Osteoblast (primary cell): Measurements from ENCODE around the gene HLF. TPM values are rescaled to one million over a fixed set of nuclear protein-coding genes. Genes with fewer than 3 reads are reported as not detected.

Source experiments
- DNase-seq: peaks from one replicate; pipeline ENCODE4 v3.0.0; 2011; ENCODE audit warnings: low spot score, mixed read lengths; ENCODE audit not compliant: insufficient read length; ENCODE audit errors: missing footprints
- H2AFZ ChIP-seq: 2 replicates; pipeline ENCODE4 v1.6.0; 2011; ENCODE audit warnings: mild to moderate bottlenecking, low read length
- H3K27ac ChIP-seq: 2 replicates; pipeline ENCODE4 v1.5.1; 2011; ENCODE audit warnings: mild to moderate bottlenecking, low read depth, low read length, moderate library complexity
- H3K27me3 ChIP-seq: 2 replicates; pipeline ENCODE4 v1.6.0; 2012; ENCODE audit warnings: mild to moderate bottlenecking, control low read depth, inconsistent platforms, low read length, moderate library complexity; ENCODE audit not compliant: insufficient read depth
- H3K36me3 ChIP-seq: 2 replicates; pipeline ENCODE4 v1.5.1; 2011; ENCODE audit warnings: mild to moderate bottlenecking, low read length, control low read depth, moderate library complexity; ENCODE audit not compliant: insufficient read depth
- H3K4me1 ChIP-seq: 2 replicates; pipeline ENCODE4 v1.5.1; 2011; ENCODE audit warnings: mild to moderate bottlenecking, low read length, control low read depth, moderate library complexity; ENCODE audit not compliant: insufficient read depth
- H3K4me2 ChIP-seq: 2 replicates; pipeline ENCODE4 v1.6.0; 2011; ENCODE audit warnings: mild to moderate bottlenecking, low read length; ENCODE audit not compliant: insufficient read depth
- H3K4me3 ChIP-seq: fragments of 200-600 bp; sonication (generic); 3 replicates; pipeline ENCODE4 v1.5.1; 2012; ENCODE audit warnings: mild to moderate bottlenecking, low read length, inconsistent platforms; ENCODE audit not compliant: insufficient read depth
- H3K79me2 ChIP-seq: 2 replicates; pipeline ENCODE4 v1.6.0; 2012; ENCODE audit warnings: mild to moderate bottlenecking, low read length, control low read depth, inconsistent platforms; ENCODE audit not compliant: insufficient read depth
- H3K9me3 ChIP-seq: 2 replicates; pipeline ENCODE4 v1.5.1; 2011; ENCODE audit warnings: low read depth, low read length, control low read depth
- H4K20me1 ChIP-seq: 2 replicates; pipeline ENCODE4 v1.6.0; 2012; ENCODE audit warnings: mild to moderate bottlenecking, low read length, control low read depth; ENCODE audit not compliant: insufficient read depth
- total RNA-seq: library from RNA; depleted of rRNA; stranded (reverse); fragments of >200 nt; gene quantifications from 2 replicates; pipeline ENCODE4 v1.2.3, GENCODE V29; 2012
- TF ChIP-seq, protein P1 (sequence below): IDR thresholded peaks from 2 replicates; pipeline ENCODE4 v1.5.1; 2011; ENCODE audit warnings: mild to moderate bottlenecking, low read depth, low read length, moderate library complexity; ENCODE audit errors: extremely low read depth

The HLF gene
- total RNA-seq, 1 donor = under 0.01 TPM

DNA sequence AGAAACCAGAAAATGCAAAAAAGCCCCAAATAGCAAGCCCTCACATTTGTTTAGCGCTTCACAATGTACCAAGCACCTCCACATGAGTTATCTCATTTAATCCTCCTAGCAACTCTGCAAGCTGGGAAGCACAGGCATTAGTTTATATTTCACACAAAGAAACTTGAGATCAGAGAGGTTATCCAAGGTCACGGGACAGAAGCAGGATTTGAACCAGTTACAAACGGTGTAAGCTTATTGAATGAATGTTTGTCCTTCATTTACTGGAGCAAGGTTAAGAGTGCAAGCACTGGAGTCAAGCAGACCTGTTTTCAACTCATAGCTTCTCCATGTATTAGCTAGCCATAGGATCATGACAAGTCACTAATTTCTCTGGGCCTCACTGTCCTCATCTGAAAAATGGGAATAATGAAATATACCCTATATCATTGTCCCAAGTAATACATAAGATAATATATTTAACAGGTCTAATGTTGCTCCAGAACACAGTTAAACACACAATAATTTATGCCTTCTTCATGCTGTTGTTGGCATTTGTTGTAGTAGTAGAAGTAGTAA lies 6.1 kb upstream of the HLF start:
- no peak for DNase-seq
- Histone ChIP-seq H3K36me3 (no peaks in the 10 kb centered on the region), H4K20me1 (no peaks in the 10 kb centered on the region), H3K9me3 (no peaks in the 10 kb centered on the region), H3K4me2 (no peak overlapping the region), H3K79me2 (no peaks in the 10 kb centered on the region), H3K4me3 (no peak overlapping the region), H3K27ac (no peak overlapping the region), H3K27me3 (peaks cover 20% of the 10 kb centered on the region), H2AFZ (no peak overlapping the region), H3K4me1 (no peaks in the 10 kb centered on the region)
- TF ChIP-seq, protein P1, sequence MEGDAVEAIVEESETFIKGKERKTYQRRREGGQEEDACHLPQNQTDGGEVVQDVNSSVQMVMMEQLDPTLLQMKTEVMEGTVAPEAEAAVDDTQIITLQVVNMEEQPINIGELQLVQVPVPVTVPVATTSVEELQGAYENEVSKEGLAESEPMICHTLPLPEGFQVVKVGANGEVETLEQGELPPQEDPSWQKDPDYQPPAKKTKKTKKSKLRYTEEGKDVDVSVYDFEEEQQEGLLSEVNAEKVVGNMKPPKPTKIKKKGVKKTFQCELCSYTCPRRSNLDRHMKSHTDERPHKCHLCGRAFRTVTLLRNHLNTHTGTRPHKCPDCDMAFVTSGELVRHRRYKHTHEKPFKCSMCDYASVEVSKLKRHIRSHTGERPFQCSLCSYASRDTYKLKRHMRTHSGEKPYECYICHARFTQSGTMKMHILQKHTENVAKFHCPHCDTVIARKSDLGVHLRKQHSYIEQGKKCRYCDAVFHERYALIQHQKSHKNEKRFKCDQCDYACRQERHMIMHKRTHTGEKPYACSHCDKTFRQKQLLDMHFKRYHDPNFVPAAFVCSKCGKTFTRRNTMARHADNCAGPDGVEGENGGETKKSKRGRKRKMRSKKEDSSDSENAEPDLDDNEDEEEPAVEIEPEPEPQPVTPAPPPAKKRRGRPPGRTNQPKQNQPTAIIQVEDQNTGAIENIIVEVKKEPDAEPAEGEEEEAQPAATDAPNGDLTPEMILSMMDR = no peak

DNA sequence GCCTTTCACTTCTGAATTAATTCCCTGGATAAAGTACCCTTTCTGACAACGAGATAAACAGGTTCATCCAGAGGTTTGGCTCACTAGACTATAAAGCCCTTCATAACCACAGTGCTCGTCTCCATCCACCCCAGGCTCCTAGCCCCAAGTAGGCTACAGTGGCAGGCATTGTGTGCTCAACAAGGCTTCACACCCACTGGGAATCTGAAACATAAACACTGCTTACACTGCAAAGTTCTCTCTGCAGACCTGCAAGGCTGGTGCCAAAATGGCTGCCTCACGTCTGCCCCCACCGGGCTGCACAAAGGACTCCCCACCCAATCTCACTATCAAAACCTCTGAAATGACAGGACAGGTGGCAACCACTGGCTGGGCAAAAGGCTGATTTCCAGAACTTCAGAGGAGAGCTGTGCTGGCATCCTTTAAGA lies 5.1 kb upstream of the HLF start:
- H3K4me2 ChIP-seq = no peak overlapping the region
- H3K4me1 ChIP-seq = no peaks in the 10 kb centered on the region
- no peaks in the 10 kb centered on the region for H3K9me3 ChIP-seq
- TF ChIP-seq, protein P1 = no peak
- H3K27me3 ChIP-seq = peaks cover 30% of the 10 kb centered on the region
- no peaks in the 10 kb centered on the region for H3K79me2 ChIP-seq
- no peak overlapping the region for H3K27ac ChIP-seq
- H3K4me3 ChIP-seq = no peak overlapping the region
- no peaks in the 10 kb centered on the region for H4K20me1 ChIP-seq
- H3K36me3 ChIP-seq = no peaks in the 10 kb centered on the region
- DNase-seq = no peak
- no peak overlapping the region for H2AFZ ChIP-seq

GRCh38 chr17:55261311-55261710 lies 3.4 kb upstream of the HLF start:
- no peak overlapping the region for H3K4me3 ChIP-seq
- DNase-seq = no peak
- TF ChIP-seq, protein P1 = no peak
- no peaks in the 10 kb centered on the region for H3K79me2 ChIP-seq
- H3K9me3 ChIP-seq = no peaks in the 10 kb centered on the region
- H3K36me3 ChIP-seq = no peaks in the 10 kb centered on the region
- peaks cover 44% of the 10 kb centered on the region for H3K27me3 ChIP-seq
- no peak overlapping the region for H2AFZ ChIP-seq
- H3K4me2 ChIP-seq = no peak overlapping the region
- H3K27ac ChIP-seq = no peak overlapping the region
- no peaks in the 10 kb centered on the region for H4K20me1 ChIP-seq
- no peaks in the 10 kb centered on the region for H3K4me1 ChIP-seq

- TF ChIP-seq, protein P1 = no peak
- no peaks in the 10 kb centered on the region for H3K4me1 ChIP-seq
- H3K79me2 ChIP-seq = no peaks in the 10 kb centered on the region
- no peak for DNase-seq
- no peaks in the 10 kb centered on the region for H3K36me3 ChIP-seq
- H2AFZ ChIP-seq = no peak overlapping the region
- H3K9me3 ChIP-seq = no peaks in the 10 kb centered on the region
- no peak overlapping the region for H3K4me2 ChIP-seq
- H3K4me3 ChIP-seq = no peak overlapping the region
- no peaks in the 10 kb centered on the region for H4K20me1 ChIP-seq
- H3K27ac ChIP-seq = no peak overlapping the region
- H3K27me3 ChIP-seq = peaks cover 68% of the 10 kb centered on the region
Measured at GRCh38 chr17:55263569-55264277, 1.0 kb upstream of the HLF start.
